Measurements from ENCODE around the gene DROSHA. TPM values are rescaled to one million over a fixed set of nuclear protein-coding genes. Genes with fewer than 3 reads are reported as not detected.

Gene DROSHA
- total RNA-seq, 1 experiment from 2014 or later, result 106 TPM

DNA sequence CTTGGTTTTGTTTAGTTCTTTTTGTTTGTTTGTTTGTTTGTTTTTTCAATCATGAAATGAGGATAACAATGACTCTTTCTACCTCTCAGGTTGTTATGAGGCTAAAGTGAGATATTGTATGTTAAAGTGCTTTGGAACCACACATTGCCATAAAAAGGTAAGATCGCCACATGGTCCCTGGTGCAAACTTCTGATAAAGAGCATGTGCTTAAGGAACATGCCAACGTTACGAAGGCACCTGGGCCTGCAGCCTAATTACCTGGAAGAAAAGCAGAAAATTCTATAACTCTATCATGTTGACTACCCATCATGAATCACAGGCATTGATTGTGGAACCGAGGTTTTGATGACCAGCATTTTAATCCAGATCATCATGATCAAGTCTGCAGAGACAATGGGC lies 151.8 kb downstream of the DROSHA start:
- H3K4me3 Mint-ChIP-seq, result no peak overlapping the region
- no peak overlapping the region for H3K23ac ChIP-seq (ENCODE audit: insufficient read length, low read depth, low read length)
- H3K23me2 ChIP-seq (ENCODE audit: insufficient read length, low read depth, low read length, poor library complexity, severe bottlenecking), result no peaks in the 10 kb centered on the region
- no CpG with 5 or more reads among the region's 4 CpGs for WGBS (ENCODE audit: extremely low coverage, insufficient read length, low lambda C conversion rate)
- H3K4me1 ChIP-seq (ENCODE audit: insufficient read depth, low read length), result peaks cover 4% of the 10 kb centered on the region; the same call in 1 of the 2 replicates
- H3K4me2 ChIP-seq (ENCODE audit: insufficient read depth, insufficient read length, low read length), result no peak overlapping the region
- H3K56ac ChIP-seq (ENCODE audit: insufficient read length, low read depth, low read length), result no peak overlapping the region
- TF ChIP-seq, protein P1, sequence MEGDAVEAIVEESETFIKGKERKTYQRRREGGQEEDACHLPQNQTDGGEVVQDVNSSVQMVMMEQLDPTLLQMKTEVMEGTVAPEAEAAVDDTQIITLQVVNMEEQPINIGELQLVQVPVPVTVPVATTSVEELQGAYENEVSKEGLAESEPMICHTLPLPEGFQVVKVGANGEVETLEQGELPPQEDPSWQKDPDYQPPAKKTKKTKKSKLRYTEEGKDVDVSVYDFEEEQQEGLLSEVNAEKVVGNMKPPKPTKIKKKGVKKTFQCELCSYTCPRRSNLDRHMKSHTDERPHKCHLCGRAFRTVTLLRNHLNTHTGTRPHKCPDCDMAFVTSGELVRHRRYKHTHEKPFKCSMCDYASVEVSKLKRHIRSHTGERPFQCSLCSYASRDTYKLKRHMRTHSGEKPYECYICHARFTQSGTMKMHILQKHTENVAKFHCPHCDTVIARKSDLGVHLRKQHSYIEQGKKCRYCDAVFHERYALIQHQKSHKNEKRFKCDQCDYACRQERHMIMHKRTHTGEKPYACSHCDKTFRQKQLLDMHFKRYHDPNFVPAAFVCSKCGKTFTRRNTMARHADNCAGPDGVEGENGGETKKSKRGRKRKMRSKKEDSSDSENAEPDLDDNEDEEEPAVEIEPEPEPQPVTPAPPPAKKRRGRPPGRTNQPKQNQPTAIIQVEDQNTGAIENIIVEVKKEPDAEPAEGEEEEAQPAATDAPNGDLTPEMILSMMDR (conservative IDR thresholded peaks at IDR 0.05), result no peak
- H3K27ac ChIP-seq (ENCODE audit: insufficient read length, low read depth, low read length), result no peak overlapping the region
- H3K14ac ChIP-seq (ENCODE audit: insufficient read depth, low read length), result no peak overlapping the region
- no peak overlapping the region for H3K9ac ChIP-seq (ENCODE audit: extremely low read depth, insufficient read length, low read length)
- H4K20me1 ChIP-seq (ENCODE audit: control insufficient read depth, insufficient read depth, insufficient read length), result no peaks in the 10 kb centered on the region
- H3K9me3 ChIP-seq (ENCODE audit: control insufficient read depth, low read depth, low read length), result no peaks in the 10 kb centered on the region
- H2BK12ac ChIP-seq (ENCODE audit: insufficient read length, low read depth, low read length), result no peak overlapping the region
- H3T11ph ChIP-seq (ENCODE audit: low read length), result no peak overlapping the region
- no peaks in the 10 kb centered on the region; the same call in 1 of the 2 replicates for H3K27me3 Mint-ChIP-seq (ENCODE audit: low read depth)
- no peaks in the 10 kb centered on the region for H3K27me3 ChIP-seq (ENCODE audit: insufficient read depth, low read length)
- H4K8ac ChIP-seq (replicated peaks; ENCODE audit: insufficient read length, low read depth, low read length), result no peak overlapping the region
- H4K5ac ChIP-seq (ENCODE audit: insufficient read length, low read depth, low read length), result no peak overlapping the region
- DNase-seq, result no peak
- no peak overlapping the region for H2BK5ac ChIP-seq (ENCODE audit: insufficient read length, low read length)
- no peak overlapping the region for H2BK15ac ChIP-seq (ENCODE audit: low read depth, low read length)
- peaks cover 26% of the 10 kb centered on the region in 2 experiments for H3K4me1 Mint-ChIP-seq
- no peak overlapping the region for H2BK120ac ChIP-seq (ENCODE audit: low read depth, low read length, poor library complexity, severe bottlenecking)
- H3K4ac ChIP-seq (ENCODE audit: low read depth, low read length), result no peak overlapping the region
- no peak overlapping the region for H2AFZ ChIP-seq (ENCODE audit: low read length)
- no peak overlapping the region for H3K18ac ChIP-seq (ENCODE audit: insufficient read length, low read depth, low read length)
- H3K36me3 Mint-ChIP-seq (ENCODE audit: insufficient read depth in 1 of 3, low read depth in 3 of 3), result no peaks in the 10 kb centered on the region; a peak in 1 of 7 replicates
- H3K27ac Mint-ChIP-seq, result no peak overlapping the region
- no peaks in the 10 kb centered on the region for H3K79me1 ChIP-seq (ENCODE audit: insufficient read depth, low read depth, low read length, poor library complexity, severe bottlenecking)
- no peak overlapping the region for H2AK5ac ChIP-seq (ENCODE audit: insufficient read length, low read length)
- no peaks in the 10 kb centered on the region for H3K79me2 ChIP-seq (ENCODE audit: insufficient read depth, low read length)
- no peaks in the 10 kb centered on the region for H3K9me3 Mint-ChIP-seq
- no peak overlapping the region for H2BK20ac ChIP-seq (ENCODE audit: low read depth, low read length, poor library complexity, severe bottlenecking)
- no peak overlapping the region for H4K91ac ChIP-seq (ENCODE audit: insufficient read length, low read depth, low read length)

Data from H9 (cell line).